Stromal cell of bone marrow (primary cell): ENCODE measurements around the gene TP63.

Source experiments
- DNase-seq: peaks from one replicate; pipeline ENCODE4 v3.0.0-alpha.2; 2012; ENCODE audit warnings: low read depth

The TP63 gene

GRCh38 chr3:189685291-189685690, 54.1 kb downstream of the TP63 start:
- no peak for DNase-seq

GRCh38 chr3:189685860-189686259, 54.7 kb downstream of the TP63 start:
- peak; percentile 72 for DNase-seq

- DNase-seq = no peak
Observed at GRCh38 chr3:189687475-189687874, 56.3 kb downstream of the TP63 start.

GRCh38 chr3:189688262-189688661, 57.1 kb downstream of the TP63 start:
- DNase-seq = no peak

GRCh38 chr3:189689625-189690024, 58.4 kb downstream of the TP63 start:
- DNase-seq = no peak

- no peak for DNase-seq
Observed at GRCh38 chr3:189690237-189690636, 59.0 kb downstream of the TP63 start.

GRCh38 chr3:189690672-189691071, 59.5 kb downstream of the TP63 start:
- no peak for DNase-seq

- no peak for DNase-seq
Observed at GRCh38 chr3:189695400-189695799, 64.2 kb downstream of the TP63 start.

- no peak for DNase-seq
Observed at GRCh38 chr3:189698811-189699210, 67.6 kb downstream of the TP63 start.

GRCh38 chr3:189699885-189700284, 68.7 kb downstream of the TP63 start:
- DNase-seq = no peak

- no peak for DNase-seq
Observed at GRCh38 chr3:189702066-189702646, 71.0 kb downstream of the TP63 start.

- DNase-seq = no peak
Observed at GRCh38 chr3:189703865-189704264, 72.7 kb downstream of the TP63 start.

GRCh38 chr3:189708375-189708774, 77.2 kb downstream of the TP63 start:
- DNase-seq = no peak

GRCh38 chr3:189710620-189711402, 79.6 kb downstream of the TP63 start:
- DNase-seq = peak; percentile 97

- DNase-seq = no peak
Observed at GRCh38 chr3:189712906-189713483, 81.8 kb downstream of the TP63 start.

GRCh38 chr3:189714991-189715961, 84.1 kb downstream of the TP63 start:
- DNase-seq = peak; percentile 55

- DNase-seq = no peak
Observed at GRCh38 chr3:189718215-189718614, 87.0 kb downstream of the TP63 start.

- DNase-seq = no peak
Observed at GRCh38 chr3:189720736-189721417, 89.7 kb downstream of the TP63 start.

GRCh38 chr3:189721873-189722665, 90.9 kb downstream of the TP63 start:
- DNase-seq = no peak

- DNase-seq = no peak
Observed at GRCh38 chr3:189724356-189724755, 93.2 kb downstream of the TP63 start.

- DNase-seq = no peak
Observed at GRCh38 chr3:189726277-189726676, 95.1 kb downstream of the TP63 start.
